Neural cell (in vitro differentiated cells): ENCODE results near the gene TLE4.

Source experiments
- CTCF ChIP-seq: fragments of 450-650 bp; IDR thresholded peaks from 2 replicates; pipeline ENCODE4 v1.5.1; 2014; ENCODE audit warnings: antibody characterized with exemption, mild to moderate bottlenecking, moderate library complexity; ENCODE audit not compliant: poor library complexity, severe bottlenecking
- EP300 ChIP-seq: fragments of 450-650 bp; conservative IDR thresholded peaks from 2 replicates; pipeline ENCODE4 v1.6.1; 2014; ENCODE audit warnings: antibody characterized with exemption, mild to moderate bottlenecking, moderate library complexity; ENCODE audit not compliant: poor library complexity, severe bottlenecking
- EZH2 ChIP-seq: fragments of 200-600, 300-800 bp; shearing (Covaris generic), sonication (generic); IDR thresholded peaks from 2 replicates; pipeline ENCODE4 v1.6.1; 2014; ENCODE audit warnings: antibody characterized with exemption, low read length, borderline replicate concordance, mild to moderate bottlenecking; ENCODE audit not compliant: insufficient read depth, poor library complexity, severe bottlenecking
- MXI1 ChIP-seq: fragments of 450-650 bp; conservative IDR thresholded peaks from 2 replicates; pipeline ENCODE4 v1.6.1; 2014; ENCODE audit warnings: antibody characterized with exemption, mild to moderate bottlenecking; ENCODE audit not compliant: poor library complexity, severe bottlenecking
- POLR2AphosphoS5 ChIP-seq: IDR thresholded peaks from 2 replicates; pipeline ENCODE4 v1.6.1; 2012
- RAD21 ChIP-seq: fragments of 450-650 bp; conservative IDR thresholded peaks from 2 replicates; pipeline ENCODE4 v1.6.1; 2014; ENCODE audit warnings: antibody characterized with exemption, mild to moderate bottlenecking, moderate library complexity
- REST ChIP-seq: IDR thresholded peaks from 2 replicates; pipeline ENCODE4 v1.6.1; 2012; ENCODE audit warnings: borderline replicate concordance

- TF ChIP-seq CTCF: no peak
- TF ChIP-seq EZH2: no peak
- TF ChIP-seq EP300: no peak
- TF ChIP-seq REST: no peak
- TF ChIP-seq POLR2AphosphoS5: no peak
- TF ChIP-seq MXI1: no peak
- TF ChIP-seq RAD21: no peak
Measured at GRCh38 chr9:79644048-79644447, 72.3 kb downstream of the TLE4 start.
